MM.1S (cell line): ENCODE measurements around the gene NFYC.

Experiments
- EZH2 ChIP-seq: fragments of 300-600 bp; sonication (generic); optimal IDR thresholded peaks from 2 replicates; pipeline ENCODE3; 2017; ENCODE audit warnings: low read depth, mild to moderate bottlenecking, antibody characterized with exemption, low read length, mixed read lengths
- TF ChIP-seq, protein P1 (sequence below): fragments of 300-600 bp; sonication (generic); IDR thresholded peaks from 2 replicates; pipeline ENCODE4 v1.5.1; 2016; ENCODE audit warnings: antibody characterized with exemption, low read length, mixed read lengths

DNA sequence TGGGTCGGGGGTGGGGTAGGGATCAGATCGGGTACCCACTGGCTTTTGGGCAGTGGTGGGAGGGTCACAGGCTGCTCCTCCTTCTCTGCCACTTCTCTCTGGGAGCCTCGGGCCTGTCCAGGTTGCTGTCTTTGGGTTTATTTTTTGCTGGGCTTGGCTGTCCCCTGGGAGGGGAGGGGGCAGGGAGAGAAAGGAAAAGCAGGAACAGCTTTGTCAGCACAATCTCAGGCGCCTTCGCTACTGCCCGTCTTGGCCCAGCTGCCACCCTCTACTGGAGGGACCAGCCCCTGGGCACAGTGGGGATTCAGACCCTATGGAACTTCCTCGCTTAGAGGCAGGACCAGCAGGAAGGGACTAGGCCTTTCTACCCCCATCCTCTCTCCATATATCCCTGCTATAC is 100.5 kb downstream of the NFYC start:
- TF ChIP-seq, protein P1, sequence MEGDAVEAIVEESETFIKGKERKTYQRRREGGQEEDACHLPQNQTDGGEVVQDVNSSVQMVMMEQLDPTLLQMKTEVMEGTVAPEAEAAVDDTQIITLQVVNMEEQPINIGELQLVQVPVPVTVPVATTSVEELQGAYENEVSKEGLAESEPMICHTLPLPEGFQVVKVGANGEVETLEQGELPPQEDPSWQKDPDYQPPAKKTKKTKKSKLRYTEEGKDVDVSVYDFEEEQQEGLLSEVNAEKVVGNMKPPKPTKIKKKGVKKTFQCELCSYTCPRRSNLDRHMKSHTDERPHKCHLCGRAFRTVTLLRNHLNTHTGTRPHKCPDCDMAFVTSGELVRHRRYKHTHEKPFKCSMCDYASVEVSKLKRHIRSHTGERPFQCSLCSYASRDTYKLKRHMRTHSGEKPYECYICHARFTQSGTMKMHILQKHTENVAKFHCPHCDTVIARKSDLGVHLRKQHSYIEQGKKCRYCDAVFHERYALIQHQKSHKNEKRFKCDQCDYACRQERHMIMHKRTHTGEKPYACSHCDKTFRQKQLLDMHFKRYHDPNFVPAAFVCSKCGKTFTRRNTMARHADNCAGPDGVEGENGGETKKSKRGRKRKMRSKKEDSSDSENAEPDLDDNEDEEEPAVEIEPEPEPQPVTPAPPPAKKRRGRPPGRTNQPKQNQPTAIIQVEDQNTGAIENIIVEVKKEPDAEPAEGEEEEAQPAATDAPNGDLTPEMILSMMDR, result no peak
- no peak for TF ChIP-seq EZH2
